ENCODE data around the gene NEDD9.

GRCh38 chr6:11236915-11237314 is 4.4 kb upstream of the NEDD9 start:
- TF ChIP-seq CTCF (IDR thresholded peaks at IDR 0.05; ENCODE audit: low read depth, low read length) (no peak), EZH2phosphoT487 (IDR thresholded peaks at IDR 0.05; ENCODE audit: low read depth) (no peak)
